HEK293 (cell line): ENCODE measurements around the gene HOXB8.

Source experiments
- BCL11B ChIP-seq: fragments of 450-650 bp; formaldehyde crosslinking; IDR thresholded peaks from 2 replicates; pipeline ENCODE4 v1.5.1; 2016; ENCODE audit warnings: low read depth, missing biosample characterization, missing genetic modification characterization
- MEIS1 ChIP-seq: sonication (generic); formaldehyde crosslinking; IDR thresholded peaks from 2 replicates; pipeline ENCODE4 v1.8.1; 2022; ENCODE audit warnings: missing genetic modification reagents, mild to moderate bottlenecking, borderline replicate concordance
- MYNN ChIP-seq: fragments of 450-650 bp; formaldehyde crosslinking; IDR thresholded peaks from 2 replicates; pipeline ENCODE4 v1.5.1; 2016; ENCODE audit warnings: missing biosample characterization, missing genetic modification characterization, borderline replicate concordance
- OVOL3 ChIP-seq: fragments of 450-650 bp; formaldehyde crosslinking; IDR thresholded peaks from 2 replicates; pipeline ENCODE4 v1.5.1; 2016; ENCODE audit warnings: missing biosample characterization, missing genetic modification characterization
- ZBTB48 ChIP-seq: fragments of 450-650 bp; formaldehyde crosslinking; IDR thresholded peaks from 2 replicates; pipeline ENCODE4 v1.5.1; 2016; ENCODE audit warnings: missing biosample characterization, missing genetic modification characterization
- ZFP37 ChIP-seq: fragments of 450-650 bp; formaldehyde crosslinking; IDR thresholded peaks from 2 replicates; pipeline ENCODE4 v1.5.1; 2016; ENCODE audit warnings: missing biosample characterization, missing genetic modification characterization
- ZIC2 ChIP-seq: fragments of 450-650 bp; formaldehyde crosslinking; IDR thresholded peaks from 2 replicates; pipeline ENCODE4 v1.5.1; 2016; ENCODE audit warnings: missing biosample characterization, missing genetic modification characterization
- ZNF121 ChIP-seq: fragments of 450-650 bp; formaldehyde crosslinking; IDR thresholded peaks from 2 replicates; pipeline ENCODE4 v1.5.1; 2016; ENCODE audit warnings: missing biosample characterization, missing genetic modification characterization
- ZNF350 ChIP-seq: fragments of 450-650 bp; formaldehyde crosslinking; IDR thresholded peaks from 2 replicates; pipeline ENCODE4 v1.5.0; 2017; ENCODE audit warnings: missing biosample characterization, mild to moderate bottlenecking, missing genetic modification characterization
- ZNF423 ChIP-seq: fragments of 450-650 bp; formaldehyde crosslinking; IDR thresholded peaks from 2 replicates; pipeline ENCODE4 v1.5.1; 2016; ENCODE audit warnings: missing biosample characterization, missing genetic modification characterization
- ZNF596 ChIP-seq: fragments of 450-650 bp; IDR thresholded peaks from 2 replicates; pipeline ENCODE4 v1.5.0; 2018; ENCODE audit warnings: missing biosample characterization, mild to moderate bottlenecking, missing genetic modification characterization, moderate library complexity
- ZNF610 ChIP-seq: fragments of 450-650 bp; formaldehyde crosslinking; IDR thresholded peaks from 2 replicates; pipeline ENCODE4 v1.5.1; 2016; ENCODE audit warnings: missing biosample characterization, missing genetic modification characterization, borderline replicate concordance
- ZNF623 ChIP-seq: fragments of 450-650 bp; formaldehyde crosslinking; IDR thresholded peaks from 2 replicates; pipeline ENCODE4 v1.5.1; 2016; ENCODE audit warnings: missing biosample characterization, missing genetic modification characterization
- TF ChIP-seq, protein P1 (sequence below): fragments of 450-650 bp; formaldehyde crosslinking; IDR thresholded peaks from 2 replicates; pipeline ENCODE4 v1.5.1; 2016; ENCODE audit warnings: missing biosample characterization, missing genetic modification characterization
- TF ChIP-seq, protein P2 (sequence below): fragments of 450-650 bp; formaldehyde crosslinking; IDR thresholded peaks from 2 replicates; pipeline ENCODE4 v1.5.1; 2017; ENCODE audit warnings: missing biosample characterization, missing genetic modification characterization
- TF ChIP-seq, protein P3 (sequence below): fragments of 450-650 bp; formaldehyde crosslinking; IDR thresholded peaks from 2 replicates; pipeline ENCODE4 v1.5.1; 2016; ENCODE audit warnings: missing biosample characterization, missing genetic modification characterization
- TF ChIP-seq, protein P4 (sequence below): fragments of 450-650 bp; formaldehyde crosslinking; IDR thresholded peaks from 2 replicates; pipeline ENCODE4 v1.5.1; 2017; ENCODE audit warnings: missing biosample characterization, missing genetic modification characterization
- TF ChIP-seq, protein P5 (sequence below): fragments of 450-650 bp; formaldehyde crosslinking; IDR thresholded peaks from 2 replicates; pipeline ENCODE4; 2016; ENCODE audit warnings: missing biosample characterization, missing genetic modification characterization
- TF ChIP-seq, protein P6 (sequence below): fragments of 450-650 bp; formaldehyde crosslinking; IDR thresholded peaks from 2 replicates; pipeline ENCODE4 v1.5.0; 2017; ENCODE audit warnings: missing biosample characterization, missing genetic modification characterization, borderline replicate concordance
- TF ChIP-seq, protein P7 (sequence below): fragments of 450-650 bp; formaldehyde crosslinking; IDR thresholded peaks from 2 replicates; pipeline ENCODE4 v1.5.1; 2016; ENCODE audit warnings: missing biosample characterization, missing genetic modification characterization
- TF ChIP-seq, protein P8 (sequence below): fragments of 450-650 bp; formaldehyde crosslinking; IDR thresholded peaks from 2 replicates; pipeline ENCODE4 v1.5.1; 2016; ENCODE audit warnings: missing biosample characterization, missing genetic modification characterization

HOXB8 gene

DNA sequence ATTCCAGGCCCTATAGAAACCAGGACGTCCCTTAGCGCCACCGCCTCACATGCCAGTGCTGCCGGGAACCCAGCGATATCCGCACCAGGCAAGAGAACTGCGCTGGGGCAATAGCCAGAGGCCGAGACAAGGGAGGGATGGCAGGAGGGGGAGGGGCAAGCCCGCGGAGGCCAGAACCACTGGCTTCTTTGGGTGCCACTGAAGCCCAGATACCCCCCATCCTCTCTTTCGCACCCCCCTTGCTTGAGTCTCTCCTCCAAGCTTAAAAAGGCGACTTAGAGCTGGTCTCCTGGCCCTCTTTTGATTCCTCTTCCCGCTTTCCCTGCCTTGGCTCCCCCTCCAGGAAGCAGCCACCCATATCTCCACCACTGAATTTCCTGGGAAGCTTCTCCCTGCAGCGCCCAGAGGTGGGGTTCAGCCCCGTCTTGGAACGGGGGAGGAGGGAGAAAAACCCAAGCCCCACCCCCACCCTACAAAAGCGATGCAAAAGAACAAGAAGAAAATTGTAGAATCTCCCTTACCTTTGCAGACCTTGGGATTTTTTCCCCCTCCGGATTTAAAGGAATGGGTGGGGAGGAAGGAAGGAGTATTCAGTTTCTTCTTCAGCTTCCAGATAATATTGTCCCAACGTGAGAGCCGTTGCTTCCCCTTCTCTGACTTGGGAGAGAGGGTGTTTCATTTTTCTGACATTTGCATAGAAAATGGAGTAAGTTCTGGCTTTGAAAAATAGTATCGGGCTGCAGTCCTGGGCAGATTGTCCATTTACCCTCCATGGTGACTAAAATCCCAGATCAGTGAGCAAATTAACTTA lies 10.9 kb downstream of the HOXB8 start (continued):
- TF ChIP-seq ZNF350 (tag by site-specific recombination) = no peak
- no peak for TF ChIP-seq ZNF596
- TF ChIP-seq ZNF610 (tag by site-specific recombination) = no peak
- TF ChIP-seq BCL11B (tag by site-specific recombination) = no peak
- TF ChIP-seq MYNN (tag by site-specific recombination) = no peak
- TF ChIP-seq, protein P1, sequence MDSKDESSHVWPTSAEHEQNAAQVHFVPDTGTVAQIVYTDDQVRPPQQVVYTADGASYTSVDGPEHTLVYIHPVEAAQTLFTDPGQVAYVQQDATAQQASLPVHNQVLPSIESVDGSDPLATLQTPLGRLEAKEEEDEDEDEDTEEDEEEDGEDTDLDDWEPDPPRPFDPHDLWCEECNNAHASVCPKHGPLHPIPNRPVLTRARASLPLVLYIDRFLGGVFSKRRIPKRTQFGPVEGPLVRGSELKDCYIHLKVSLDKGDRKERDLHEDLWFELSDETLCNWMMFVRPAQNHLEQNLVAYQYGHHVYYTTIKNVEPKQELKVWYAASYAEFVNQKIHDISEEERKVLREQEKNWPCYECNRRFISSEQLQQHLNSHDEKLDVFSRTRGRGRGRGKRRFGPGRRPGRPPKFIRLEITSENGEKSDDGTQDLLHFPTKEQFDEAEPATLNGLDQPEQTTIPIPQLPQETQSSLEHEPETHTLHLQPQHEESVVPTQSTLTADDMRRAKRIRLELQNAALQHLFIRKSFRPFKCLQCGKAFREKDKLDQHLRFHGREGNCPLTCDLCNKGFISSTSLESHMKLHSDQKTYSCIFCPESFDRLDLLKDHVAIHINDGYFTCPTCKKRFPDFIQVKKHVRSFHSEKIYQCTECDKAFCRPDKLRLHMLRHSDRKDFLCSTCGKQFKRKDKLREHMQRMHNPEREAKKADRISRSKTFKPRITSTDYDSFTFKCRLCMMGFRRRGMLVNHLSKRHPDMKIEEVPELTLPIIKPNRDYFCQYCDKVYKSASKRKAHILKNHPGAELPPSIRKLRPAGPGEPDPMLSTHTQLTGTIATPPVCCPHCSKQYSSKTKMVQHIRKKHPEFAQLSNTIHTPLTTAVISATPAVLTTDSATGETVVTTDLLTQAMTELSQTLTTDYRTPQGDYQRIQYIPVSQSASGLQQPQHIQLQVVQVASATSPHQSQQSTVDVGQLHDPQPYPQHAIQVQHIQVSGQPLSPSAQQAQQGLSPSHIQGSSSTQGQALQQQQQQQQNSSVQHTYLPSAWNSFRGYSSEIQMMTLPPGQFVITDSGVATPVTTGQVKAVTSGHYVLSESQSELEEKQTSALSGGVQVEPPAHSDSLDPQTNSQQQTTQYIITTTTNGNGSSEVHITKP (tag by site-specific recombination) = peak; percentile 99
- no peak for TF ChIP-seq ZBTB48 (tag by site-specific recombination)
- TF ChIP-seq, protein P2, sequence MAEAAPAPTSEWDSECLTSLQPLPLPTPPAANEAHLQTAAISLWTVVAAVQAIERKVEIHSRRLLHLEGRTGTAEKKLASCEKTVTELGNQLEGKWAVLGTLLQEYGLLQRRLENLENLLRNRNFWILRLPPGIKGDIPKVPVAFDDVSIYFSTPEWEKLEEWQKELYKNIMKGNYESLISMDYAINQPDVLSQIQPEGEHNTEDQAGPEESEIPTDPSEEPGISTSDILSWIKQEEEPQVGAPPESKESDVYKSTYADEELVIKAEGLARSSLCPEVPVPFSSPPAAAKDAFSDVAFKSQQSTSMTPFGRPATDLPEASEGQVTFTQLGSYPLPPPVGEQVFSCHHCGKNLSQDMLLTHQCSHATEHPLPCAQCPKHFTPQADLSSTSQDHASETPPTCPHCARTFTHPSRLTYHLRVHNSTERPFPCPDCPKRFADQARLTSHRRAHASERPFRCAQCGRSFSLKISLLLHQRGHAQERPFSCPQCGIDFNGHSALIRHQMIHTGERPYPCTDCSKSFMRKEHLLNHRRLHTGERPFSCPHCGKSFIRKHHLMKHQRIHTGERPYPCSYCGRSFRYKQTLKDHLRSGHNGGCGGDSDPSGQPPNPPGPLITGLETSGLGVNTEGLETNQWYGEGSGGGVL (tag by site-specific recombination) = peak; percentile 82
- no peak for TF ChIP-seq OVOL3
- TF ChIP-seq, protein P3, sequence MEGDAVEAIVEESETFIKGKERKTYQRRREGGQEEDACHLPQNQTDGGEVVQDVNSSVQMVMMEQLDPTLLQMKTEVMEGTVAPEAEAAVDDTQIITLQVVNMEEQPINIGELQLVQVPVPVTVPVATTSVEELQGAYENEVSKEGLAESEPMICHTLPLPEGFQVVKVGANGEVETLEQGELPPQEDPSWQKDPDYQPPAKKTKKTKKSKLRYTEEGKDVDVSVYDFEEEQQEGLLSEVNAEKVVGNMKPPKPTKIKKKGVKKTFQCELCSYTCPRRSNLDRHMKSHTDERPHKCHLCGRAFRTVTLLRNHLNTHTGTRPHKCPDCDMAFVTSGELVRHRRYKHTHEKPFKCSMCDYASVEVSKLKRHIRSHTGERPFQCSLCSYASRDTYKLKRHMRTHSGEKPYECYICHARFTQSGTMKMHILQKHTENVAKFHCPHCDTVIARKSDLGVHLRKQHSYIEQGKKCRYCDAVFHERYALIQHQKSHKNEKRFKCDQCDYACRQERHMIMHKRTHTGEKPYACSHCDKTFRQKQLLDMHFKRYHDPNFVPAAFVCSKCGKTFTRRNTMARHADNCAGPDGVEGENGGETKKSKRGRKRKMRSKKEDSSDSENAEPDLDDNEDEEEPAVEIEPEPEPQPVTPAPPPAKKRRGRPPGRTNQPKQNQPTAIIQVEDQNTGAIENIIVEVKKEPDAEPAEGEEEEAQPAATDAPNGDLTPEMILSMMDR (tag by site-specific recombination) = 0 out of 2 replicates have a peak, but pooled peaks have one; percentile 9
- TF ChIP-seq, protein P4, sequence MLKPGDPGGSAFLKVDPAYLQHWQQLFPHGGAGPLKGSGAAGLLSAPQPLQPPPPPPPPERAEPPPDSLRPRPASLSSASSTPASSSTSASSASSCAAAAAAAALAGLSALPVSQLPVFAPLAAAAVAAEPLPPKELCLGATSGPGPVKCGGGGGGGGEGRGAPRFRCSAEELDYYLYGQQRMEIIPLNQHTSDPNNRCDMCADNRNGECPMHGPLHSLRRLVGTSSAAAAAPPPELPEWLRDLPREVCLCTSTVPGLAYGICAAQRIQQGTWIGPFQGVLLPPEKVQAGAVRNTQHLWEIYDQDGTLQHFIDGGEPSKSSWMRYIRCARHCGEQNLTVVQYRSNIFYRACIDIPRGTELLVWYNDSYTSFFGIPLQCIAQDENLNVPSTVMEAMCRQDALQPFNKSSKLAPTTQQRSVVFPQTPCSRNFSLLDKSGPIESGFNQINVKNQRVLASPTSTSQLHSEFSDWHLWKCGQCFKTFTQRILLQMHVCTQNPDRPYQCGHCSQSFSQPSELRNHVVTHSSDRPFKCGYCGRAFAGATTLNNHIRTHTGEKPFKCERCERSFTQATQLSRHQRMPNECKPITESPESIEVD (tag by site-specific recombination) = no peak
- TF ChIP-seq ZFP37 = no peak
- TF ChIP-seq, protein P5, sequence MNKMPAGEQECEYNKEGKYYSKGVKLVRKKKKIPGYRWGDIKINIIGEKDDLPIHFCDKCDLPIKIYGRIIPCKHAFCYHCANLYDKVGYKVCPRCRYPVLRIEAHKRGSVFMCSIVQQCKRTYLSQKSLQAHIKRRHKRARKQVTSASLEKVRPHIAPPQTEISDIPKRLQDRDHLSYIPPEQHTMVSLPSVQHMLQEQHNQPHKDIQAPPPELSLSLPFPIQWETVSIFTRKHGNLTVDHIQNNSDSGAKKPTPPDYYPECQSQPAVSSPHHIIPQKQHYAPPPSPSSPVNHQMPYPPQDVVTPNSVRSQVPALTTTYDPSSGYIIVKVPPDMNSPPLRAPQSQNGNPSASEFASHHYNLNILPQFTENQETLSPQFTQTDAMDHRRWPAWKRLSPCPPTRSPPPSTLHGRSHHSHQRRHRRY (tag by site-specific recombination) = no peak
- TF ChIP-seq, protein P6, sequence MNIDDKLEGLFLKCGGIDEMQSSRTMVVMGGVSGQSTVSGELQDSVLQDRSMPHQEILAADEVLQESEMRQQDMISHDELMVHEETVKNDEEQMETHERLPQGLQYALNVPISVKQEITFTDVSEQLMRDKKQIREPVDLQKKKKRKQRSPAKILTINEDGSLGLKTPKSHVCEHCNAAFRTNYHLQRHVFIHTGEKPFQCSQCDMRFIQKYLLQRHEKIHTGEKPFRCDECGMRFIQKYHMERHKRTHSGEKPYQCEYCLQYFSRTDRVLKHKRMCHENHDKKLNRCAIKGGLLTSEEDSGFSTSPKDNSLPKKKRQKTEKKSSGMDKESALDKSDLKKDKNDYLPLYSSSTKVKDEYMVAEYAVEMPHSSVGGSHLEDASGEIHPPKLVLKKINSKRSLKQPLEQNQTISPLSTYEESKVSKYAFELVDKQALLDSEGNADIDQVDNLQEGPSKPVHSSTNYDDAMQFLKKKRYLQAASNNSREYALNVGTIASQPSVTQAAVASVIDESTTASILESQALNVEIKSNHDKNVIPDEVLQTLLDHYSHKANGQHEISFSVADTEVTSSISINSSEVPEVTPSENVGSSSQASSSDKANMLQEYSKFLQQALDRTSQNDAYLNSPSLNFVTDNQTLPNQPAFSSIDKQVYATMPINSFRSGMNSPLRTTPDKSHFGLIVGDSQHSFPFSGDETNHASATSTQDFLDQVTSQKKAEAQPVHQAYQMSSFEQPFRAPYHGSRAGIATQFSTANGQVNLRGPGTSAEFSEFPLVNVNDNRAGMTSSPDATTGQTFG (tag by site-specific recombination) = no peak
- TF ChIP-seq ZNF121 (tag by site-specific recombination) = no peak
- peak; percentile 98 for TF ChIP-seq ZNF423 (tag by site-specific recombination)
- TF ChIP-seq ZIC2 (tag by site-specific recombination) = no peak
- TF ChIP-seq MEIS1 (CRISPR knock-in tag) = no peak
- TF ChIP-seq, protein P7, sequence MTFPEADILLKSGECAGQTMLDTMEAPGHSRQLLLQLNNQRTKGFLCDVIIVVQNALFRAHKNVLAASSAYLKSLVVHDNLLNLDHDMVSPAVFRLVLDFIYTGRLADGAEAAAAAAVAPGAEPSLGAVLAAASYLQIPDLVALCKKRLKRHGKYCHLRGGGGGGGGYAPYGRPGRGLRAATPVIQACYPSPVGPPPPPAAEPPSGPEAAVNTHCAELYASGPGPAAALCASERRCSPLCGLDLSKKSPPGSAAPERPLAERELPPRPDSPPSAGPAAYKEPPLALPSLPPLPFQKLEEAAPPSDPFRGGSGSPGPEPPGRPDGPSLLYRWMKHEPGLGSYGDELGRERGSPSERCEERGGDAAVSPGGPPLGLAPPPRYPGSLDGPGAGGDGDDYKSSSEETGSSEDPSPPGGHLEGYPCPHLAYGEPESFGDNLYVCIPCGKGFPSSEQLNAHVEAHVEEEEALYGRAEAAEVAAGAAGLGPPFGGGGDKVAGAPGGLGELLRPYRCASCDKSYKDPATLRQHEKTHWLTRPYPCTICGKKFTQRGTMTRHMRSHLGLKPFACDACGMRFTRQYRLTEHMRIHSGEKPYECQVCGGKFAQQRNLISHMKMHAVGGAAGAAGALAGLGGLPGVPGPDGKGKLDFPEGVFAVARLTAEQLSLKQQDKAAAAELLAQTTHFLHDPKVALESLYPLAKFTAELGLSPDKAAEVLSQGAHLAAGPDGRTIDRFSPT (tag by site-specific recombination) = 0 out of 2 replicates have a peak, but pooled peaks have one; percentile 38
- TF ChIP-seq, protein P8, sequence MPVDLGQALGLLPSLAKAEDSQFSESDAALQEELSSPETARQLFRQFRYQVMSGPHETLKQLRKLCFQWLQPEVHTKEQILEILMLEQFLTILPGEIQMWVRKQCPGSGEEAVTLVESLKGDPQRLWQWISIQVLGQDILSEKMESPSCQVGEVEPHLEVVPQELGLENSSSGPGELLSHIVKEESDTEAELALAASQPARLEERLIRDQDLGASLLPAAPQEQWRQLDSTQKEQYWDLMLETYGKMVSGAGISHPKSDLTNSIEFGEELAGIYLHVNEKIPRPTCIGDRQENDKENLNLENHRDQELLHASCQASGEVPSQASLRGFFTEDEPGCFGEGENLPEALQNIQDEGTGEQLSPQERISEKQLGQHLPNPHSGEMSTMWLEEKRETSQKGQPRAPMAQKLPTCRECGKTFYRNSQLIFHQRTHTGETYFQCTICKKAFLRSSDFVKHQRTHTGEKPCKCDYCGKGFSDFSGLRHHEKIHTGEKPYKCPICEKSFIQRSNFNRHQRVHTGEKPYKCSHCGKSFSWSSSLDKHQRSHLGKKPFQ (tag by site-specific recombination) = no peak
- TF ChIP-seq ZNF623 (tag by site-specific recombination) = no peak
